GM11168 (cell line): ENCODE results near the gene MAN2C1.
"Not testable (repeated sequence)": the region's sequence is repeated elsewhere in the genome, so short reads cannot be mapped to it uniquely, and the experiment has no call there.

Experiments used
- in situ Hi-C: fragments of 300-500 bp; cut with MboI; formaldehyde crosslinking; loops from one replicate; pipeline ENCODE4 v1.12.0; 2022; ENCODE audit warnings: low sequenced_read_pairs; ENCODE audit not compliant: unreplicated experiment

The MAN2C1 gene

GRCh38 chr15:75314552-75315290, 53.7 kb downstream of the MAN2C1 start:
- in situ Hi-C loops: no loop called here

- in situ Hi-C loops: no loop called here
Measured at GRCh38 chr15:75313116-75313845, 55.1 kb downstream of the MAN2C1 start.

GRCh38 chr15:75312548-75312947, 55.9 kb downstream of the MAN2C1 start:
- in situ Hi-C loops: not testable (repeated sequence)

- in situ Hi-C loops: loop anchor here (10.0 kb wide), 1 partner anchor 275 kb away; no protein-coding TSS in a partner anchor
Measured at GRCh38 chr15:75309711-75310110, 58.7 kb downstream of the MAN2C1 start.

GRCh38 chr15:75307778-75308390, 60.5 kb downstream of the MAN2C1 start:
- in situ Hi-C loops: loop anchor here (10.0 kb wide), 1 partner anchor 273 kb away; no protein-coding TSS in a partner anchor

- in situ Hi-C loops: loop anchor here (10.0 kb wide), 1 partner anchor 271 kb away; no protein-coding TSS in a partner anchor
Measured at GRCh38 chr15:75306188-75306587, 62.2 kb downstream of the MAN2C1 start.
